Endothelial cell of umbilical vein (primary cell): ENCODE measurements around the gene GCH1.

Experiments used
- CTCF ChIP-seq, 2 donors: IDR thresholded peaks; 1 replicate in 1 of 2; 2 replicates in 1 of 2; pipeline ENCODE4 v1.5.1; 2011; ENCODE audit warnings: low read length in 2 of 2, mild to moderate bottlenecking in 2 of 2, moderate library complexity in 2 of 2, control low read depth in 1 of 2, inconsistent platforms in 1 of 2, low read depth in 1 of 2; ENCODE audit not compliant: insufficient read depth in 1 of 2; ENCODE audit errors: extremely low read depth in 1 of 2
- EZH2 ChIP-seq: IDR thresholded peaks from 2 replicates; pipeline ENCODE4 v1.6.1; 2012; ENCODE audit warnings: borderline replicate concordance, low read depth, mild to moderate bottlenecking, moderate library complexity, low read length, inconsistent platforms; ENCODE audit not compliant: severe bottlenecking
- FOS ChIP-seq: IDR thresholded peaks from 2 replicates; pipeline ENCODE4 v1.6.1; 2011; ENCODE audit warnings: mild to moderate bottlenecking, low read length, moderate library complexity, borderline replicate concordance; ENCODE audit not compliant: insufficient read depth
- JUN ChIP-seq: IDR thresholded peaks from 2 replicates; pipeline ENCODE4 v1.6.1; 2011; ENCODE audit warnings: borderline replicate concordance, low read depth; ENCODE audit not compliant: insufficient read length, insufficient read depth
- POLR2A ChIP-seq: IDR thresholded peaks from 2 replicates; pipeline ENCODE4 v1.6.1; 2012; ENCODE audit warnings: low read depth, mild to moderate bottlenecking, control low read depth, low read length
- POLR2AphosphoS5 ChIP-seq: IDR thresholded peaks from 2 replicates; pipeline ENCODE4 v1.6.1; 2012; ENCODE audit warnings: low read depth, mild to moderate bottlenecking, control low read depth, low read length, moderate library complexity; ENCODE audit not compliant: insufficient read depth

- TF ChIP-seq CTCF (IDR thresholded peaks at IDR 0.05; ENCODE audit: extremely low read depth in 1 of 2, insufficient read depth in 1 of 2, low read depth in 1 of 2, low read length in 2 of 2) (no peak), EZH2 (no peak), JUN (no peak), POLR2AphosphoS5 (no peak), POLR2A (no peak), FOS (no peak)
Observed at GRCh38 chr14:54803396-54803795, 99.2 kb downstream of the GCH1 start.
